ENCODE results near the gene SPDYE4. TPM values are rescaled to one million over a fixed set of nuclear protein-coding genes. Genes with fewer than 3 reads are reported as not detected.

Gene SPDYE4
- total and polyA plus RNA-seq, 4 donors: not detected

DNA sequence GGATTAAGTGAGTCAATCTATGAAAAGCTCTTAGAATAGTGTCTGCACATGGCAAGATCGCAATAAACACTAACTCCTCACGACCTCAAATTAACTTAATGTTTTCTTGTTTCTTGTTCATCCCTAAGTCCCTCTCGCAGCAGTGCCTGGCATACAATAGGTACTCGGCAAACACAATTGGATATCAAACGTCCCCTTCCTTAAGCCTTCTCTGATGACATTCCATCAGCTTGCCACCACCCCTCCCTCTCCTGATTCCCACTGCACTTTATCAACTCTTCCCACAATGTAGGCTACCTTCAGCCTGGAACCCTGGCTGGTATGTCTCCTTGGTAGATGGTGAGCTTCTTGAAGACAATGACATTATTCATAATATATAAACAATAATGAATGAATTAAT, 47.1 kb downstream of the SPDYE4 start:
- H3K27me3 ChIP-seq (ENCODE audit: control insufficient read depth in 3 of 3, insufficient read depth in 3 of 3, low read length in 2 of 3): no peaks in the 10 kb centered on the region
- 79 to 92% methylated on average over 5 of the region's 5 CpGs for WGBS, 2 donors

DNA sequence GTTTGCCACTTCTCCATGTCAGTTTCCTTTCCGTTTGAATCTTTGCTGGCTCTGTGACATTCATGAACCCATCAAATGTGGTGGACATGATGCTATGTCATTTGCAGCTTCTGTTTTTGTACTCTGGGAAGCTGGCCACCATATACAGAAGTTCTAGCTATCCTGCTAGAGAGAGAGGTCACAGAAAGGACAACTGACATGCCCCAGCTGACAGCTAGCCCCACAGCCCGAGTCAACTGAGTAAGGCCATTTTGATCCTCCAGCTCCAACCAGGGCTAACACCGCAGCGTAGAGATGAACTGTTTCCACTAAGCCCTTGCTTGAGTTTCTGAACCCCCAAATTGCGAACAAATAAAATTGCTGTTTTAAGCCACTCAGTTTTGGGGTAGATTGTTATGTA, 47.5 kb downstream of the SPDYE4 start:
- Histone ChIP-seq H3K27me3 (ENCODE audit: control insufficient read depth in 3 of 3, insufficient read depth in 3 of 3, low read length in 2 of 3) (no peaks in the 10 kb centered on the region), H3K27ac (ENCODE audit: low read depth in 1 of 2, low read length in 1 of 2) (peak overlapping the region in 1 of 2 donors; percentile 14), H3K9me3 (ENCODE audit: control insufficient read depth in 4 of 4, insufficient read depth in 3 of 4, low read length in 3 of 4) (no peaks in the 10 kb centered on the region), H3K36me3 (ENCODE audit: control insufficient read depth in 4 of 4, insufficient read depth in 4 of 4, low read length in 4 of 4) (no peaks in the 10 kb centered on the region), H3K4me3 (no peak overlapping the region), H3K9ac (ENCODE audit: insufficient read depth in 1 of 2, low read length in 2 of 2) (no peak overlapping the region), H3K4me1 (ENCODE audit: control insufficient read depth in 5 of 5, insufficient read depth in 5 of 5, low read length in 5 of 5) (peaks cover 0 to 34% (median 12%) of the 10 kb centered on the region in 5 donors)
- peak; percentile 60 to 82 (median 79) for DNase-seq
- TF ChIP-seq, protein P1, sequence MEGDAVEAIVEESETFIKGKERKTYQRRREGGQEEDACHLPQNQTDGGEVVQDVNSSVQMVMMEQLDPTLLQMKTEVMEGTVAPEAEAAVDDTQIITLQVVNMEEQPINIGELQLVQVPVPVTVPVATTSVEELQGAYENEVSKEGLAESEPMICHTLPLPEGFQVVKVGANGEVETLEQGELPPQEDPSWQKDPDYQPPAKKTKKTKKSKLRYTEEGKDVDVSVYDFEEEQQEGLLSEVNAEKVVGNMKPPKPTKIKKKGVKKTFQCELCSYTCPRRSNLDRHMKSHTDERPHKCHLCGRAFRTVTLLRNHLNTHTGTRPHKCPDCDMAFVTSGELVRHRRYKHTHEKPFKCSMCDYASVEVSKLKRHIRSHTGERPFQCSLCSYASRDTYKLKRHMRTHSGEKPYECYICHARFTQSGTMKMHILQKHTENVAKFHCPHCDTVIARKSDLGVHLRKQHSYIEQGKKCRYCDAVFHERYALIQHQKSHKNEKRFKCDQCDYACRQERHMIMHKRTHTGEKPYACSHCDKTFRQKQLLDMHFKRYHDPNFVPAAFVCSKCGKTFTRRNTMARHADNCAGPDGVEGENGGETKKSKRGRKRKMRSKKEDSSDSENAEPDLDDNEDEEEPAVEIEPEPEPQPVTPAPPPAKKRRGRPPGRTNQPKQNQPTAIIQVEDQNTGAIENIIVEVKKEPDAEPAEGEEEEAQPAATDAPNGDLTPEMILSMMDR (IDR thresholded peaks at IDR 0.05; ENCODE audit: control extremely low read depth, extremely low read depth): no peak
- no peak for ATAC-seq (ENCODE audit: insufficient read depth, low FRiP score)
- 81 to 83% methylated on average over 5 of the region's 5 CpGs for WGBS, 2 donors

More for the DNA sequence above, 47.1 kb downstream of the SPDYE4 start:
- H3K4me1 ChIP-seq (ENCODE audit: control insufficient read depth in 5 of 5, insufficient read depth in 5 of 5, low read length in 5 of 5): peaks cover 0 to 34% (median 12%) of the 10 kb centered on the region in 5 donors
- H3K4me3 ChIP-seq: no peak overlapping the region
- H3K27ac ChIP-seq (ENCODE audit: low read depth in 1 of 2, low read length in 1 of 2): no peak overlapping the region
- TF ChIP-seq, protein P1 (IDR thresholded peaks at IDR 0.05; ENCODE audit: control extremely low read depth, extremely low read depth): no peak
- no peaks in the 10 kb centered on the region for H3K9me3 ChIP-seq (ENCODE audit: control insufficient read depth in 4 of 4, insufficient read depth in 3 of 4, low read length in 3 of 4)
- ATAC-seq (ENCODE audit: insufficient read depth, low FRiP score) (no peak), DNase-seq (no peak)
- H3K36me3 ChIP-seq (ENCODE audit: control insufficient read depth in 4 of 4, insufficient read depth in 4 of 4, low read length in 4 of 4): no peaks in the 10 kb centered on the region
- no peak overlapping the region for H3K9ac ChIP-seq (ENCODE audit: insufficient read depth in 1 of 2, low read length in 2 of 2)

DNA sequence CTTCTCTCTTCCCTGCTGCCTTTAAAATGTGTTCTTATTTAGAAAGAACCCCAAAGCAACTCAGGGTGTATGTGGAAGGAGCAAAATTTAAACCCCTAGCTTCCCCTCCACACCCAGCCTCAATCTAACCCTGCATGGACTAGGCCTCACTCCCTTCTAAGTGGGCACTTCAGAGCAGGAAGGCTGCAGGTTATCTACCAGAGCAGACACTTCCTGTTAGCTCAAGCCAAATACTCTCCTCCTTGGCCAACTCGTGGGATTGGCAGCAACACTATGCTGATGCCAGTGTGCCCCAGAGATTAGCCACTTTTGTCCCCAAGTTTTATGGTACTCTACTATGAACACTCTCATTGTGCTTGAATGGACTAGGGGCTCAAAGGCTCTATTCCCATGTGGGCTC, 49.3 kb downstream of the SPDYE4 start:
- WGBS, 2 donors: 5 to 11% methylated on average over 1 of the region's 1 CpG

More for the DNA sequence above, 49.3 kb downstream of the SPDYE4 start:
- DNase-seq (peak in 2 of 3 donors; percentile 32 to 39), ATAC-seq (ENCODE audit: insufficient read depth, low FRiP score) (no peak)
- Histone ChIP-seq H3K9ac (ENCODE audit: insufficient read depth in 1 of 2, low read length in 2 of 2) (no peak overlapping the region), H3K4me3 (no peak overlapping the region), H3K27me3 (ENCODE audit: control insufficient read depth in 3 of 3, insufficient read depth in 3 of 3, low read length in 2 of 3) (no peaks in the 10 kb centered on the region), H3K27ac (ENCODE audit: low read depth in 1 of 2, low read length in 1 of 2) (peak overlapping the region in 1 of 2 donors; percentile 24), H3K4me1 (ENCODE audit: control insufficient read depth in 5 of 5, insufficient read depth in 5 of 5, low read length in 5 of 5) (peaks cover 0 to 34% (median 12%) of the 10 kb centered on the region in 5 donors), H3K9me3 (ENCODE audit: control insufficient read depth in 4 of 4, insufficient read depth in 3 of 4, low read length in 3 of 4) (no peaks in the 10 kb centered on the region), H3K36me3 (ENCODE audit: control insufficient read depth in 4 of 4, insufficient read depth in 4 of 4, low read length in 4 of 4) (no peaks in the 10 kb centered on the region)
- TF ChIP-seq, protein P1 (IDR thresholded peaks at IDR 0.05; ENCODE audit: control extremely low read depth, extremely low read depth): no peak
